ENCODE measurements around the gene PICALM. TPM values are rescaled to one million over a fixed set of nuclear protein-coding genes. Genes with fewer than 3 reads are reported as not detected.

PICALM gene
- total and polyA plus RNA-seq, 9 of the 15 experiments (the other 6 are each of a cell fraction or from before 2014, with no cell fraction given), result 41.3 to 990 (median 309) TPM

DNA sequence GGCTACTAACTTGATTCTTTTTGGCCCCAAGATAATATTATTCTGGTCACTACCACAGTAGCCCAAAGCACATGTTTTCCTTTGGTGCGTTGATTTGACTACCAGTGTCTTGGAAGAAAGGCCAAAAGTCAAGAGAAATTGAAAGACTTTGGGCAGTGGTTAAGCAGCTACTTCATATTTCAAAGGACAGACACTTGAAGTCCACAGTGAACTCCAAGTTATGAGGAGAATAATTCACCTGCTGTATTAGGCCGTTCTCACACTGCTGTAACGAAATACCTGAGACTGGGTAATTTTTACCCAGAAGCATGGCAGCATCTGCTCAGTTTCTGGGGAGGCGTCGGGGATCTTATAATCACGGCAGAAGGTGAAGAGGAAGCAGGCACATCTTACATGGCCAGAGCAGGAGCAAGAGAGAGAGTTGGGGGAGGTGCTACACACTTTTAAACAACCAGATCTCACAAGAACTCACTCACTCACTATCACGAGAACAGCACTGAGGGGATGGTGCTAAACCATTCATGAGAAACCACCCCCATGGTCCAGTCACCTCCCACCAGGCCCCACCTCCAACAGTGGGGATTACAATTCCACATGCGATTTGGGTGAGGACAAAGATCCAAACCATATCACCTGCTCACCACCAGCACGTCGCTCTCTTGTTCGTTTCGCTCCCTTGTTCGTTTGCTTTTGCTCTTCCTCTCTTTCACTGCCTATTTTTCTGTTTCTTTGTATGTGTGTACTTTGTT, 40.2 kb upstream of the PICALM start (continued):
- TF ChIP-seq ZNF224 (CRISPR knock-in tag; IDR thresholded peaks at IDR 0.05) (no peak), ZNF165 (CRISPR knock-in tag; IDR thresholded peaks at IDR 0.05; ENCODE audit: borderline replicate concordance) (no peak), RBM14 (IDR thresholded peaks at IDR 0.05; ENCODE audit: borderline replicate concordance, insufficient read depth, low read depth, low read length) (no peak), ZNF609 (CRISPR knock-in tag; IDR thresholded peaks at IDR 0.05; ENCODE audit: borderline replicate concordance) (no peak), TRIM24 (IDR thresholded peaks at IDR 0.05) (peak; percentile 44 to 79; a peak in 3 of 4 replicates), SNRNP70 (optimal IDR thresholded peaks at IDR 0.05; ENCODE audit: low read depth, low read length) (no peak), SETDB1 (IDR thresholded peaks at IDR 0.05; ENCODE audit: low read length) (no peak), ZZZ3 (IDR thresholded peaks at IDR 0.05) (no peak), ETV6 (IDR thresholded peaks at IDR 0.05; ENCODE audit: borderline replicate concordance in 1 of 2, low read depth in 2 of 2, low read length in 1 of 2) (no peak), ETV6 (CRISPR knock-in tag; IDR thresholded peaks at IDR 0.05; ENCODE audit: borderline replicate concordance) (no peak), CCAR2 (IDR thresholded peaks at IDR 0.05; ENCODE audit: low read depth, low read length) (no peak), NR2C2 (CRISPR knock-in tag; IDR thresholded peaks at IDR 0.05) (no peak), NR2C2 (tag; IDR thresholded peaks at IDR 0.05) (no peak), HMBOX1 (IDR thresholded peaks at IDR 0.05) (0 out of 2 replicates have a peak, but pooled peaks have one; percentile 29), MTA2 (IDR thresholded peaks at IDR 0.05; ENCODE audit: low read depth) (no peak), ZNF140 (CRISPR knock-in tag; IDR thresholded peaks at IDR 0.05) (no peak), THAP7 (CRISPR knock-in tag; IDR thresholded peaks at IDR 0.05) (no peak), WHSC1 (IDR thresholded peaks at IDR 0.05; ENCODE audit: low read length) (no peak), MCM2 (IDR thresholded peaks at IDR 0.05; ENCODE audit: low read depth) (no peak)

Data from K562 (cell line).